ENCODE results near the gene ENG. TPM values are rescaled to one million over a fixed set of nuclear protein-coding genes. Genes with fewer than 3 reads are reported as not detected.
A peak's percentile ranks its signal among the peaks of the same experiment; 100 is the strongest.

Gene ENG
- polyA plus RNA-seq, 1 of the 3 experiments (the other 2 are of a cell fraction), result 18.8 TPM

- TF ChIP-seq PBX3 (IDR thresholded peaks at IDR 0.05) (no peak), GATA2 (CRISPR knock-in tag; IDR thresholded peaks at IDR 0.05) (no peak)
Observed at GRCh38 chr9:127818574-127818973, 35.9 kb downstream of the ENG start (continued).

- Histone ChIP-seq H3F3A (replicated peaks; ENCODE audit: insufficient read depth) (peaks cover 21% of the 10 kb centered on the region), H3K9me3 (no peaks in the 10 kb centered on the region), H3K4me1 (ENCODE audit: control insufficient read depth in 1 of 2, insufficient read depth in 2 of 2, low read depth in 1 of 2, low read length in 1 of 2) (peaks cover 0 to 39% of the 10 kb centered on the region in 2 experiments; a peak in 1 of 4 replicates), H4K20me1 (ENCODE audit: insufficient read depth) (no peaks in the 10 kb centered on the region), H3K4me3 (ENCODE audit: low read depth in 2 of 2, low read length in 1 of 2) (no peak overlapping the region), H3K27me3 (ENCODE audit: insufficient read depth) (no peaks in the 10 kb centered on the region), H3K4me2 (no peak overlapping the region), H3K9ac (no peak overlapping the region), H3K36me3 (replicated peaks in 1 of 2; ENCODE audit: control insufficient read depth in 1 of 2, insufficient read depth in 2 of 2, low read length in 1 of 2) (peaks cover 4 to 18% of the 10 kb centered on the region in 2 experiments), H3K9me2 (no peaks in the 10 kb centered on the region), H2AFZ (ENCODE audit: low read depth) (no peak overlapping the region), H3K79me2 (ENCODE audit: insufficient read depth) (0 out of 2 replicates have a peak, but pooled peaks cover 3% of the 10 kb centered on the region), H3K27ac (ENCODE audit: low read depth in 2 of 2, low read length in 1 of 2) (peak overlapping the region in 1 of 2 experiments; percentile 87; a peak in 2 of 4 replicates)
- ChIA-PET CTCF (interaction anchor here (1.0 to 3.4 kb wide), 4 partner anchors 9 to 52 kb away, joined by 3 to 17 read pairs (median 4); partner anchors contain the start of gene CDK9), POLR2A (interaction anchor here (0.9 to 1.4 kb wide), 4 partner anchors 22 to 52 kb away, joined by 3 to 5 read pairs (median 4); partner anchors contain the start of genes CDK9 and ENG)
- DNase-seq, result peak; percentile 85
- TF ChIP-seq TEAD4 (IDR thresholded peaks at IDR 0.05; ENCODE audit: borderline replicate concordance, insufficient read depth) (no peak), EP300 (IDR thresholded peaks at IDR 0.05; ENCODE audit: borderline replicate concordance in 1 of 2, low read depth in 1 of 2, low read length in 1 of 2) (no peak; a peak in 1 of 4 replicates), MAX (IDR thresholded peaks at IDR 0.05; ENCODE audit: low read depth) (no peak), GATA2 (CRISPR knock-in tag; IDR thresholded peaks at IDR 0.05) (no peak), ZBTB33 (IDR thresholded peaks at IDR 0.05; ENCODE audit: borderline replicate concordance, low read depth) (no peak), TCF12 (IDR thresholded peaks at IDR 0.05) (no peak), MXI1 (IDR thresholded peaks at IDR 0.05; ENCODE audit: low read depth, low read length) (peak; percentile 81; the same call in 1 of the 2 replicates), MEF2A (IDR thresholded peaks at IDR 0.05; ENCODE audit: borderline replicate concordance, low read depth) (no peak), IRF3 (IDR thresholded peaks at IDR 0.05; ENCODE audit: low read depth, low read length) (no peak), SIN3A (IDR thresholded peaks at IDR 0.05; ENCODE audit: borderline replicate concordance, low read depth, low read length) (no peak), YY1 (IDR thresholded peaks at IDR 0.05; ENCODE audit: low read depth) (no peak), NFIC (IDR thresholded peaks at IDR 0.05; ENCODE audit: borderline replicate concordance) (no peak), FOXM1 (IDR thresholded peaks at IDR 0.05; ENCODE audit: low read depth) (no peak), RCOR1 (IDR thresholded peaks at IDR 0.05; ENCODE audit: low read length) (peak; percentile 19; the same call in 1 of the 2 replicates)
- 78% methylated on average over 8 of the region's 17 CpGs for WGBS (ENCODE audit: low lambda C conversion rate)
Observed at GRCh38 chr9:127817881-127818434, 36.5 kb downstream of the ENG start.

Data from SK-N-SH (cell line).